GM23338 (cell line): ENCODE measurements around the gene CMTM2.

ENCODE experiments used
- CREB1 ChIP-seq: fragments of 250-450 bp; sonication (Bioruptor Pico); IDR thresholded peaks from 2 replicates; pipeline ENCODE4 v1.5.0; 2020; ENCODE audit warnings: low read depth, mild to moderate bottlenecking, moderate library complexity
- EZH2 ChIP-seq: fragments of 200-600 bp; sonication (generic); IDR thresholded peaks from one replicate; pipeline ENCODE4 v1.8.0; 2017; ENCODE audit warnings: antibody characterized with exemption, mild to moderate bottlenecking, low read depth; ENCODE audit not compliant: unreplicated experiment
- EZH2phosphoT487 ChIP-seq: fragments of 200-600 bp; sonication (generic); IDR thresholded peaks from one replicate; pipeline ENCODE4 v1.8.1; 2018; ENCODE audit warnings: antibody characterized with exemption; ENCODE audit not compliant: unreplicated experiment
- JUNB ChIP-seq: IDR thresholded peaks from one replicate; pipeline ENCODE4 v1.6.1; 2016; ENCODE audit warnings: antibody characterized with exemption; ENCODE audit not compliant: unreplicated experiment
- NANOG ChIP-seq: IDR thresholded peaks from 2 replicates; pipeline ENCODE4 v1.6.1; 2016; ENCODE audit warnings: antibody characterized with exemption, borderline replicate concordance
- POLR2AphosphoS5 ChIP-seq: IDR thresholded peaks from 2 replicates; pipeline ENCODE4 v1.6.1; 2016; ENCODE audit warnings: antibody characterized with exemption, low read depth
- ZNF331 ChIP-seq: fragments of 250-450 bp; sonication (Bioruptor Pico); IDR thresholded peaks from 2 replicates; pipeline ENCODE4 v1.5.0; 2020; ENCODE audit warnings: low read depth, mild to moderate bottlenecking, moderate library complexity
- TF ChIP-seq, protein P1 (sequence below), 2 experiments: fragments of 200-600 bp in 1 of 2; sonication (generic) in 1 of 2; conservative IDR thresholded peaks; 2 replicates each; pipeline versions ENCODE4 v1.5.1 to v1.6.1; 2016 to 2017; ENCODE audit warnings: antibody characterized with exemption in 2 of 2, low read depth in 2 of 2, mild to moderate bottlenecking in 2 of 2, moderate library complexity in 1 of 2
- TF ChIP-seq, protein P2 (sequence below): IDR thresholded peaks from 2 replicates; pipeline ENCODE4 v1.6.1; 2016; ENCODE audit warnings: antibody characterized with exemption
- TF ChIP-seq, protein P3 (sequence below): IDR thresholded peaks from one replicate; pipeline ENCODE4 v1.6.1; 2018; ENCODE audit warnings: antibody characterized with exemption; ENCODE audit not compliant: unreplicated experiment

DNA sequence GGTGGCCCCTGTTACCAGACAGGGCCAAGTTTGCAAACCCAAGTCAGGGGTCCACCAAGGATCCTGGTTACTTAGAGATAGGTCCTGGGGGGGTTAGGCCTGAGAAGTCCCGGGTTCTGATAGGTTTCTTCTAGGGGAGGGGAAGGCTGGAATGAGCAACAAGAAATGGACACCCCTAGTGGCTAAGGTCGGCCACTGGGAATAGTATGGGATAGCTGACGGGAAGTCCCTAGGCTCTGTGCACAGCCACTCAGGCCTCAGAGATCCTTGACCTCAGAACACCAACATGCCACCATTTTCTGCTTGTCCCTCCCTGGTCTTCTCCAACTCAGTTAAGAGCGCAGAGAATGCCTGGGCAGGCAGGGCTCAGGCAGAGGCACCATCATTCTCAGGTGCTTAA, 42.7 kb upstream of the CMTM2 start:
- TF ChIP-seq, protein P1, sequence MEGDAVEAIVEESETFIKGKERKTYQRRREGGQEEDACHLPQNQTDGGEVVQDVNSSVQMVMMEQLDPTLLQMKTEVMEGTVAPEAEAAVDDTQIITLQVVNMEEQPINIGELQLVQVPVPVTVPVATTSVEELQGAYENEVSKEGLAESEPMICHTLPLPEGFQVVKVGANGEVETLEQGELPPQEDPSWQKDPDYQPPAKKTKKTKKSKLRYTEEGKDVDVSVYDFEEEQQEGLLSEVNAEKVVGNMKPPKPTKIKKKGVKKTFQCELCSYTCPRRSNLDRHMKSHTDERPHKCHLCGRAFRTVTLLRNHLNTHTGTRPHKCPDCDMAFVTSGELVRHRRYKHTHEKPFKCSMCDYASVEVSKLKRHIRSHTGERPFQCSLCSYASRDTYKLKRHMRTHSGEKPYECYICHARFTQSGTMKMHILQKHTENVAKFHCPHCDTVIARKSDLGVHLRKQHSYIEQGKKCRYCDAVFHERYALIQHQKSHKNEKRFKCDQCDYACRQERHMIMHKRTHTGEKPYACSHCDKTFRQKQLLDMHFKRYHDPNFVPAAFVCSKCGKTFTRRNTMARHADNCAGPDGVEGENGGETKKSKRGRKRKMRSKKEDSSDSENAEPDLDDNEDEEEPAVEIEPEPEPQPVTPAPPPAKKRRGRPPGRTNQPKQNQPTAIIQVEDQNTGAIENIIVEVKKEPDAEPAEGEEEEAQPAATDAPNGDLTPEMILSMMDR (conservative IDR thresholded peaks at IDR 0.05; ENCODE audit: low read depth in 2 of 2), result peak in 1 of 2 experiments; percentile 12; a peak in 2 of 4 replicates
- TF ChIP-seq POLR2AphosphoS5 (no peak), EZH2phosphoT487 (no peak), NANOG (no peak), EZH2 (no peak), CREB1 (no peak), JUNB (no peak), ZNF331 (CRISPR knock-in tag) (no peak)
- TF ChIP-seq, protein P2, sequence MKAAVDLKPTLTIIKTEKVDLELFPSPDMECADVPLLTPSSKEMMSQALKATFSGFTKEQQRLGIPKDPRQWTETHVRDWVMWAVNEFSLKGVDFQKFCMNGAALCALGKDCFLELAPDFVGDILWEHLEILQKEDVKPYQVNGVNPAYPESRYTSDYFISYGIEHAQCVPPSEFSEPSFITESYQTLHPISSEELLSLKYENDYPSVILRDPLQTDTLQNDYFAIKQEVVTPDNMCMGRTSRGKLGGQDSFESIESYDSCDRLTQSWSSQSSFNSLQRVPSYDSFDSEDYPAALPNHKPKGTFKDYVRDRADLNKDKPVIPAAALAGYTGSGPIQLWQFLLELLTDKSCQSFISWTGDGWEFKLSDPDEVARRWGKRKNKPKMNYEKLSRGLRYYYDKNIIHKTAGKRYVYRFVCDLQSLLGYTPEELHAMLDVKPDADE, result no peak
- TF ChIP-seq, protein P3, sequence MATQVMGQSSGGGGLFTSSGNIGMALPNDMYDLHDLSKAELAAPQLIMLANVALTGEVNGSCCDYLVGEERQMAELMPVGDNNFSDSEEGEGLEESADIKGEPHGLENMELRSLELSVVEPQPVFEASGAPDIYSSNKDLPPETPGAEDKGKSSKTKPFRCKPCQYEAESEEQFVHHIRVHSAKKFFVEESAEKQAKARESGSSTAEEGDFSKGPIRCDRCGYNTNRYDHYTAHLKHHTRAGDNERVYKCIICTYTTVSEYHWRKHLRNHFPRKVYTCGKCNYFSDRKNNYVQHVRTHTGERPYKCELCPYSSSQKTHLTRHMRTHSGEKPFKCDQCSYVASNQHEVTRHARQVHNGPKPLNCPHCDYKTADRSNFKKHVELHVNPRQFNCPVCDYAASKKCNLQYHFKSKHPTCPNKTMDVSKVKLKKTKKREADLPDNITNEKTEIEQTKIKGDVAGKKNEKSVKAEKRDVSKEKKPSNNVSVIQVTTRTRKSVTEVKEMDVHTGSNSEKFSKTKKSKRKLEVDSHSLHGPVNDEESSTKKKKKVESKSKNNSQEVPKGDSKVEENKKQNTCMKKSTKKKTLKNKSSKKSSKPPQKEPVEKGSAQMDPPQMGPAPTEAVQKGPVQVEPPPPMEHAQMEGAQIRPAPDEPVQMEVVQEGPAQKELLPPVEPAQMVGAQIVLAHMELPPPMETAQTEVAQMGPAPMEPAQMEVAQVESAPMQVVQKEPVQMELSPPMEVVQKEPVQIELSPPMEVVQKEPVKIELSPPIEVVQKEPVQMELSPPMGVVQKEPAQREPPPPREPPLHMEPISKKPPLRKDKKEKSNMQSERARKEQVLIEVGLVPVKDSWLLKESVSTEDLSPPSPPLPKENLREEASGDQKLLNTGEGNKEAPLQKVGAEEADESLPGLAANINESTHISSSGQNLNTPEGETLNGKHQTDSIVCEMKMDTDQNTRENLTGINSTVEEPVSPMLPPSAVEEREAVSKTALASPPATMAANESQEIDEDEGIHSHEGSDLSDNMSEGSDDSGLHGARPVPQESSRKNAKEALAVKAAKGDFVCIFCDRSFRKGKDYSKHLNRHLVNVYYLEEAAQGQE, result no peak
